OCI-LY7 (cell line): ENCODE measurements around the gene NOL9. TPM values are rescaled to one million over a fixed set of nuclear protein-coding genes. Genes with fewer than 3 reads are reported as not detected.

ENCODE experiments used
- BruUV-seq: library from RNA; stranded (reverse); fragments of 400-500 nt; replicated peaks from 2 replicates; lab custom pipeline; 2021; lab: Mats Ljungman, UMichigan
- CTCF ChIA-PET: fragments of 300-600 bp; sonication (Branson Sonifier 250); formaldehyde crosslinking; loops from one replicate; lab custom pipeline; 2022; ENCODE audit warnings: antibody characterized with exemption; ENCODE audit not compliant: unreplicated experiment; lab: Charles Lee
- POLR2A ChIA-PET: fragments of 300-600 bp; sonication (Branson Sonifier 250); formaldehyde crosslinking; loops from one replicate; lab custom pipeline; 2022; ENCODE audit warnings: antibody characterized with exemption; lab: Charles Lee
- DNase-seq: peaks from one replicate; pipeline ENCODE4 v3.0.0-alpha.2; 2015; ENCODE audit warnings: low spot score
- H2AFZ ChIP-seq: fragments of 200-600 bp; sonication (generic), shearing (Covaris generic); 2 replicates; pipeline ENCODE4 v1.6.1; 2014; ENCODE audit warnings: mild to moderate bottlenecking, antibody characterized with exemption, low read length, moderate library complexity
- H3K27ac ChIP-seq: fragments of 200-600 bp; sonication (generic); 2 replicates; pipeline ENCODE4 v1.5.1; 2014; ENCODE audit warnings: mixed run types, low read depth, mild to moderate bottlenecking, moderate library complexity, low read length, inconsistent platforms; ENCODE audit not compliant: poor library complexity, severe bottlenecking
- H3K36me3 ChIP-seq: fragments of 200-600 bp; sonication (generic); 2 replicates; pipeline ENCODE4 v1.6.1; 2014; ENCODE audit warnings: mild to moderate bottlenecking, antibody characterized with exemption, low read length, moderate library complexity, mixed read lengths; ENCODE audit not compliant: insufficient read depth
- H3K4me1 ChIP-seq: fragments of 200-600 bp; sonication (generic); 2 replicates; pipeline ENCODE4 v1.5.1; 2014; ENCODE audit warnings: mild to moderate bottlenecking, low read length; ENCODE audit not compliant: insufficient read depth, poor library complexity, severe bottlenecking
- H3K4me2 ChIP-seq: fragments of 200-600 bp; sonication (generic); 2 replicates; pipeline ENCODE4 v1.6.1; 2014; ENCODE audit warnings: mild to moderate bottlenecking, low read length
- H3K4me3 ChIP-seq: fragments of 200-600 bp; sonication (generic); 2 replicates; pipeline ENCODE4 v1.5.1; 2014; ENCODE audit warnings: mild to moderate bottlenecking, low read depth, low read length; ENCODE audit not compliant: poor library complexity, severe bottlenecking
- H3K79me2 ChIP-seq: fragments of 200-600 bp; sonication (generic); 2 replicates; pipeline ENCODE4 v1.6.1; 2016; ENCODE audit warnings: low read depth, mild to moderate bottlenecking, low read length, moderate library complexity, mixed read lengths; ENCODE audit not compliant: insufficient read depth
- H3K9me2 ChIP-seq: fragments of 200-600 bp; sonication (generic); 2 replicates; pipeline ENCODE4 v1.6.1; 2016; ENCODE audit warnings: mild to moderate bottlenecking, low read length, mixed read lengths; ENCODE audit not compliant: insufficient read depth
- H3K9me3 ChIP-seq: fragments of 200-600 bp; sonication (generic); 2 replicates; pipeline ENCODE4 v1.6.1; 2014; ENCODE audit warnings: mild to moderate bottlenecking, mixed run types, low read length, mixed read lengths
- H4K20me1 ChIP-seq: fragments of 200-600 bp; sonication (generic); 2 replicates; pipeline ENCODE4 v1.6.1; 2014; ENCODE audit warnings: mild to moderate bottlenecking, antibody characterized with exemption, low read length, moderate library complexity, mixed read lengths; ENCODE audit not compliant: insufficient read depth
- CTCF ChIP-seq: fragments of 200-600 bp; sonication (generic); conservative IDR thresholded peaks from 2 replicates; pipeline ENCODE4 v1.5.1; 2014; ENCODE audit warnings: mild to moderate bottlenecking, antibody characterized with exemption, low read length, moderate library complexity, mixed read lengths
- EZH2phosphoT487 ChIP-seq: fragments of 200-600 bp; sonication (generic); IDR thresholded peaks from 2 replicates; pipeline ENCODE4 v1.6.1; 2018; ENCODE audit warnings: low read depth, borderline replicate concordance, mild to moderate bottlenecking, mixed run types, antibody characterized with exemption, low read length, moderate library complexity, mixed read lengths
- intact Hi-C: fragments of 100-400 bp; cut with micrococcal nuclease; formaldehyde crosslinking; loops from one replicate; pipeline ENCODE4 v1.10.0; 2022; ENCODE audit not compliant: unreplicated experiment
- total RNA-seq, 2 experiments: library from RNA; depleted of rRNA in 1 of 2; stranded (reverse); fragments of >200 nt in 1 of 2; shearing (Covaris generic) in 1 of 2; gene quantifications; 2 replicates each; pipeline ENCODE4 v1.2.3, GENCODE V29; 2014 to 2022

The NOL9 gene
- total RNA-seq, 2 experiments from 2014 or later = 39.1 to 58.8 TPM

- H3K4me2 ChIP-seq = no peak overlapping the region
- ChIA-PET CTCF (no interaction called here), POLR2A (no interaction called here)
- DNase-seq = no peak
- no peak overlapping the region for H3K27ac ChIP-seq
- H4K20me1 ChIP-seq = no peaks in the 10 kb centered on the region
- H3K4me1 ChIP-seq = peaks cover 5% of the 10 kb centered on the region
- TF ChIP-seq EZH2phosphoT487 (no peak), CTCF (no peak)
- no peaks in the 10 kb centered on the region for H3K79me2 ChIP-seq
- intact Hi-C loops = no loop called here
- H3K36me3 ChIP-seq = no peaks in the 10 kb centered on the region
- no peak overlapping the region for H3K4me3 ChIP-seq
- H3K9me3 ChIP-seq = no peaks in the 10 kb centered on the region
- H3K9me2 ChIP-seq = no peaks in the 10 kb centered on the region
- BruUV-seq = no TSS peak
- no peak overlapping the region for H2AFZ ChIP-seq
Measured at GRCh38 chr1:6496365-6496721, 58.0 kb downstream of the NOL9 start.

GRCh38 chr1:6495540-6496364, 58.6 kb downstream of the NOL9 start:
- TF ChIP-seq CTCF (no peak), EZH2phosphoT487 (no peak)
- H3K4me3 ChIP-seq = no peak overlapping the region
- H2AFZ ChIP-seq = no peak overlapping the region
- intact Hi-C loops = no loop called here
- H4K20me1 ChIP-seq = no peaks in the 10 kb centered on the region
- DNase-seq = no peak
- no peak overlapping the region for H3K27ac ChIP-seq
- H3K4me1 ChIP-seq = peaks cover 10% of the 10 kb centered on the region
- H3K36me3 ChIP-seq = no peaks in the 10 kb centered on the region
- H3K9me2 ChIP-seq = no peaks in the 10 kb centered on the region
- H3K9me3 ChIP-seq = no peaks in the 10 kb centered on the region
- no peak overlapping the region for H3K4me2 ChIP-seq
- POLR2A ChIA-PET = no interaction called here
- H3K79me2 ChIP-seq = no peaks in the 10 kb centered on the region
- BruUV-seq = no TSS peak
- CTCF ChIA-PET = no interaction called here

GRCh38 chr1:6495041-6495441, 59.3 kb downstream of the NOL9 start:
- CTCF ChIA-PET = no interaction called here
- Histone ChIP-seq H3K4me2 (no peak overlapping the region), H4K20me1 (no peaks in the 10 kb centered on the region), H3K79me2 (no peaks in the 10 kb centered on the region), H3K27ac (no peak overlapping the region), H3K4me3 (no peak overlapping the region), H3K9me2 (no peaks in the 10 kb centered on the region), H3K36me3 (no peaks in the 10 kb centered on the region), H2AFZ (no peak overlapping the region), H3K4me1 (peaks cover 10% of the 10 kb centered on the region), H3K9me3 (no peaks in the 10 kb centered on the region)
- BruUV-seq = no TSS peak
- no peak for TF ChIP-seq CTCF
- TF ChIP-seq EZH2phosphoT487 = no peak
- POLR2A ChIA-PET = no interaction called here
- DNase-seq = no peak
- intact Hi-C loops = no loop called here
